NCI-H69 (cell line): ENCODE results near the gene PAM16.
A peak's percentile ranks its signal among the peaks of the same experiment; 100 is the strongest.

Source experiments
- DNase-seq: peaks from one replicate; lab custom pipeline; 2025; lab: John Stamatoyannopoulos, UW

PAM16 gene

DNA sequence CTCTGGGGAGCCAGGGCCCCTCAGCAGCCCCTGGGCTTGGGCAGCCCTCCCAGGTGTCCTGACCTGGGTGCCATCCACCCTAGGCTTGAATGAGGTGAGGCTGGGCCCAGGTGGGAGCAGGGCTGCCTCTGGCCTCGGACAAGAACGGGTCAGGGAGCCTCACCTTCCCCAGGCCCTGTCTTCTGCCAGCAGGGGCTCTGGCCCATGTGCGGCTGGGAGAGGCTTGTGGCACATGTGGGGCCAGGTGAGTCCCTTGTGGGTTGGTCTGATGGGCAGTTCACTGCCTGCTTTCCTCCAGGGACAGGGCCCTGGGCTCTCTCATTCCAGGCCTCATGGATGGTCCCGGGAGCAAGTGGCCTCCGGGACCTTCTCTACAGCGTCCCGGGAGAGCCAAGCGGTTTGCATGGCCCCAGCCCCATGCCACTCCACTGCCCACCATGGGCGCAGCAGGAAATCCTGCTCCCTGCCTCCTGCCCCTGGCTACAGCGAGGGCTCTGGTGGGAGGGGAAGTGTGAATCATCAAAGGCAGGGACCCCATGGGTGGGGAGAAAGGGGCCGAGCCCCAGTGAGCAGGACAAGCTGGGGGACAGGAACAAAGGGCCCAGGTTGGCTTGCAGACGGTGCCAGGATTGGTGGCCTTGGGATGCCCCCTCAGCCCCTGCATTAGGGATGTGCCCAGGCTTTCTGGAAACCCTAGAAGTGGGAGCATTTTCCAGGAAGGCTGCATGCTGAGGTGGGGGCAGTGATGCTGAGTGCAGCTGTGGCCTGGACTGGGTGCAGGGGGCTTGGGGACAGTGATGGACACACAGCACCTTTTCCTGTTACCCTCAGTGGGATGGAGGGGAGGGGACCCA, 32.7 kb upstream of the PAM16 start:
- no peak for DNase-seq

GRCh38 chr16:4382795-4383357, 31.8 kb upstream of the PAM16 start:
- DNase-seq, result no peak

GRCh38 chr16:4381935-4382794, 31.0 kb upstream of the PAM16 start:
- no peak for DNase-seq

DNA sequence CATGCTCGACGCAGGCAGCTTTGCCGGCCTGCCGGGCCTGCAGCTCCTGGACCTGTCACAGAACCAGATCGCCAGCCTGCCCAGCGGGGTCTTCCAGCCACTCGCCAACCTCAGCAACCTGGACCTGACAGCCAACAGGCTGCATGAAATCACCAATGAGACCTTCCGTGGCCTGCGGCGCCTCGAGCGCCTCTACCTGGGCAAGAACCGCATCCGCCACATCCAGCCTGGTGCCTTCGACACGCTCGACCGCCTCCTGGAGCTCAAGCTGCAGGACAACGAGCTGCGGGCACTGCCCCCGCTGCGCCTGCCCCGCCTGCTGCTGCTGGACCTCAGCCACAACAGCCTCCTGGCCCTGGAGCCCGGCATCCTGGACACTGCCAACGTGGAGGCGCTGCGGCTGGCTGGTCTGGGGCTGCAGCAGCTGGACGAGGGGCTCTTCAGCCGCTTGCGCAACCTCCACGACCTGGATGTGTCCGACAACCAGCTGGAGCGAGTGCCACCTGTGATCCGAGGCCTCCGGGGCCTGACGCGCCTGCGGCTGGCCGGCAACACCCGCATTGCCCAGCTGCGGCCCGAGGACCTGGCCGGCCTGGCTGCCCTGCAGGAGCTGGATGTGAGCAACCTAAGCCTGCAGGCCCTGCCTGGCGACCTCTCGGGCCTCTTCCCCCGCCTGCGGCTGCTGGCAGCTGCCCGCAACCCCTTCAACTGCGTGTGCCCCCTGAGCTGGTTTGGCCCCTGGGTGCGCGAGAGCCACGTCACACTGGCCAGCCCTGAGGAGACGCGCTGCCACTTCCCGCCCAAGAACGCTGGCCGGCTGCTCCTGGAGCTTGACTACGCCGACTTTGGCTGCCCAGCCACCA, 30.2 kb upstream of the PAM16 start:
- DNase-seq, result no peak

DNA sequence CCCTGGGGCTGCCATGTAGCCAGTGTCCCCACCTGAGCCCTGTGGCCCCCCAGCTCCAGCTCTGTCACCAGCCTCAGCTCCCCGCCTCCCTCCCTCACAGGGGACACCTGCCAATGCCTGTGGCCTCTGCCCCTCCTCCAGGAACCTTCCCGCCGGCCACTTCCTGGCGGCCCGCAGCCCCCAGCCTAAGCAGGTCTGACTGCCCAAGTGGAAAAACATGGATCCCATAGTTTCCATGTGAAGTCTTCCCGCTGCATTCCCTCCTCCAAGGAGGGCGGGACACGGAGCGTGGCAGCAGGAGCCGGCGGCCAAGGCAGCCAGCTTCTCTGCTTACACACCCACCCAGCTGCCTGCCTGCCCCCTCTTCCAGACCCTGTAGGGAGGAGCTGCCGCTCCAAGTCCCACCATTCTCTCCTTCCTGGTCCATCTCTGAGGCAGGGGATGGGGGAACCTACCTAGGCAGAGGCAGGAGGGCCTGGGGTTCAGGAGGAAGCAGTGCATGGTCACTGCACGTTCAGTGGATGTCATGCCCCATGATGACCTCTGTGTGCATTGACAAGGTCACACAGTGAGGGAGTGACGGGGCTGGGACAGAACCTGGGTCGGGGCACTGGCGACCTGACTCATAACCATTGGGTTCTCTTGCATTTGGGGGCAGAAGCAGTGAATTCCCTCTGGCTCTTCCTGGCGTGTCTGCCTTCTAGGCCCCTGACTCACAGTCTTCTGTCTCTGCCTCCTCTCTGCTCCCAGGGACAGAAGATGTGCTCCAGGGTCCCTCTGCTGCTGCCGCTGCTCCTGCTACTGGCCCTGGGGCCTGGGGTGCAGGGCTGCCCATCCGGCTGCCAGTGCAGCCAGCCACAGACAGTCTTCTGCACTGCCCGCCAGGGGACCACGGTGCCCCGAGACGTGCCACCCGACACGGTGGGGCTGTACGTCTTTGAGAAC, 29.3 kb upstream of the PAM16 start:
- DNase-seq, result no peak

GRCh38 chr16:4378999-4379690, 28.0 kb upstream of the PAM16 start:
- DNase-seq, result no peak

GRCh38 chr16:4378161-4378666, 27.1 kb upstream of the PAM16 start:
- no peak for DNase-seq

DNA sequence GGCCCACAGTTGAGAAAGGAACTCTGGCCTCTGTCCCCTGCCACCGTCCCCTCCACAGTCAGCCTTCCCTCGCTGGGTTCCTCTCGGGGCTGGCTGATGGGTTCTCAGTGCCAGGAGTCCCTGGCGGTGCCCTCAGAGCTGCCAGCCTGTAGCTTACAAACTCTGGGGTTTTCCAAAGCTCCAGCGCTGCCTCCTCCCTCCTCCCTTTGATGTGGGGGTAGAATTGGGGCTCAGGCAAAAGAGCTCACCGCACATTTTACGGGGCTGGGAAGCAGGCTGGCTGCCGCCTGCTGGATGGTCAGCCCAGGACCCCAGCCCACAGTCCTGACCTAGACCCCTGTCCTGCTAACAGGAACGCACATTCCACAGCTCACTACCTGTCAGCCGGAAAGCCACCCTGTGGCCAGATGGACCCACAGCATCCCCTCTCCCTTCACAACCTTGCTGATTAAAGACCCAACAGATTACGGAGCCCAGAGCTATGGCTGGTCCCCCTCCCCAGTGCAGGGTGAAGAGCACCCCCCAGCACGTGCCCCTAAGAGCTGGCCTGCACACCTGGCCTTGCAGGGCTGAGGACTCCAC, 26.5 kb upstream of the PAM16 start:
- DNase-seq, result no peak

DNA sequence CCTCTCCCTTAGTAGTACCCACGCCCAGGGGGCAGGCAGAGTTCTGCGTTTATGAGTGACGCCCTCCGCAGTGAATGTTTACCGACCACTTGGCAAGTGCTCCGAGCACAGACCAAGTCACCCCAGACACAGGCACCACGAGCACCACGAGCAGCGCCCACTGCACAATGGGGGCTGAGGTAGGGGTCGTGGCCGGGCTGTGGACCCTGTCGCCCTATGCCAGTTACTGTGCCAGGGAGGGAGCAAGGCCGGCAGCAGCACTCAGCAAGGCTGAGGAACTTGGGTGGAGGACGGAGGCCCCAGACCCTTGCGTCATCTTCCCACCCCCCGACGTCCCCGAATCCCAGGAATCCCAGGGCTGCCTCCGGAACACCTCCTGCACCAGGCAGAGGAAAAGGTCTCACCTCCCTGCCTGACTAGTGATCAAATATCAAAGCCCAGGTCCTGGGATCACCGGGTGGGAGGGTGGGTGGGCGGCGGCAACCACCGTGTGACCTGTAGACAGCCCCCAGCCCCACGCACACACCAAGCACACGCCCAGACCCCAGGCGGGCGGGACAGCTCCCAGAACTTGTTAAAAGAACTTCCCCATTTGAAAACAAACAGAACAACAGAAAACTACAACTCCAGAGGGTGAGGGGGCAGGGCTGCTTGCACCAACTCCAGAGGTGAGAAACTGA, 25.9 kb upstream of the PAM16 start:
- DNase-seq, result no peak

GRCh38 chr16:4376126-4376892, 25.2 kb upstream of the PAM16 start:
- DNase-seq, result no peak

DNA sequence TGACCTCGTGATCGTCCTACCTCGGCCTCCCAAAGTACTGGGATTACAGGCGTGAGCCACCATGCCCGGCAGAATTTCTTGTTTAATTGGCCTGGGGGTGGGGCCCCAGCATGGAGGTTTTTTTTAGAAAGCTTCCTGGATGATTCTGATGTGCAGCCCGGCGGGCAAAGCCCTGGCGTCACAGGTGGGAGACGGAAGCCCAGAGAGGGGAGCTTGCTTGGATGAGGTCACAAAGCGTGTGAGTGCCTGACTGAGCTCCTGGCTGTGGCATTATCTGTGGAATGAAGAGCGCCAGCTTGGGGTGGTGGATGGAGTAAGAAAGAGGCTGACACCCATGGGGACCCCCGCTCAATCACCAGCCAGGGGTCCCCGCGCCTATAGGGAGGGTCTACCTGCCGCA, 24.6 kb upstream of the PAM16 start:
- DNase-seq, result no peak

DNA sequence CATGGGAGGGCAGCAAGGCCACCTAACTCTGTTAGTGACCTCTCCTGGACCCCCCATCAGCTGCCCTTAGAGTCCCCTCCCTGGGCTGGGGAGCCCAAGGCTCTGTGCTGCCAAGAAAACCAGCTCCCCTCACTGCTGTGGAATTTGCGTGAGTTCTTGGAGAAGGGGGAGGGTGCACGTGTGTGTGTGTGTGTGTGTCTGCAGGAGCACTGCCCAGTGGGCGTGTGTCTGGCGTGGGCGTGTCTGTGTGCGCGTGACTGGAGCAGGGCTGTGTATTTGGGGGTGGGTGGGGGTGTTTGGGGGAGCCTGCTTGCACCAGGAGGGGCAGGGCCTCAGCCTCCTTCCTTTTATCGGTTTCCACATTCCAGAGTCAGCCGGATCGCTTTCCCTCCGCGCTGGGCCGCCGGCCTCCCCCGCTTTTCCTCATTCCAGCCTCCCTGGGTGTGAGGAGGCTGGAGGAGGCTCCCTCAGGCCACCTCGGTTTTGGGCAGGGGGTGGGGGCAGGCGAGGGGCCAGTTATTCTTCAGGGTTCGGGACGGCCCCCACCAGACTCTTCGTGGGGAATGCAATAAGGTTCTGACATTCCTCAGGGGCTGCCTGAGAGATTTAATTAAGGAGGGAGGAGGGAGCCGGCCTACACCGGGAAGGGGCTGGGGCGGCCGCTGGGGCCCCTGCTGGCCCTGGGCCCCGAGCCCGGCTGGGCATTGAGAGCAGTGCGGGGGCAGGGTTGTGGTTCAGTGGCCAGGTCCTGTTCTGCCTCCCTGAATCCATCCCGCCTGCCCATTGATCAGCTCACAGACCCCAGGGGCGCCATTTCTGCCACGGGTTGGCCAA, 23.0 kb upstream of the PAM16 start:
- DNase-seq, result peak; percentile 51

GRCh38 chr16:4373356-4373908, 22.3 kb upstream of the PAM16 start:
- DNase-seq, result peak; percentile 86

- DNase-seq, result peak; percentile 93
Measured at GRCh38 chr16:4372578-4373355, 21.6 kb upstream of the PAM16 start.

- DNase-seq, result peak; percentile 50
Measured at GRCh38 chr16:4372001-4372577, 21.0 kb upstream of the PAM16 start.
